Astrocyte (in vitro differentiated cells and primary cell): ENCODE data around the gene STAC2.

ENCODE experiments used
- CTCF ChIP-seq: IDR thresholded peaks from 2 replicates; pipeline ENCODE4 v1.5.1; 2011; ENCODE audit warnings: low read depth, mild to moderate bottlenecking, inconsistent platforms, low read length, moderate library complexity; ENCODE audit not compliant: insufficient read depth
- EZH2 ChIP-seq: IDR thresholded peaks from 2 replicates; pipeline ENCODE4 v1.6.1; 2012; ENCODE audit warnings: mild to moderate bottlenecking, low read length, inconsistent platforms; ENCODE audit not compliant: insufficient read depth

GRCh38 chr17:39161962-39162361 lies 63.8 kb downstream of the STAC2 start:
- TF ChIP-seq CTCF (no peak), EZH2 (no peak)
